Neural cell (in vitro differentiated cells): ENCODE measurements around the gene NT5DC3. TPM values are rescaled to one million over a fixed set of nuclear protein-coding genes. Genes with fewer than 3 reads are reported as not detected.

ENCODE experiments used
- H2AFZ ChIP-seq: fragments of 200-600, 300-800 bp; sonication (generic), shearing (Covaris generic); 2 replicates; pipeline ENCODE4 v1.6.0; 2014; ENCODE audit warnings: low read depth, mild to moderate bottlenecking, antibody characterized with exemption, low read length, moderate library complexity
- H3F3A ChIP-seq: fragments of 200-600 bp; shearing (Covaris generic); 2 replicates; pipeline ENCODE4 v1.6.1; 2016; ENCODE audit warnings: mild to moderate bottlenecking, moderate library complexity, mixed read lengths, antibody characterized with exemption, low read length; ENCODE audit not compliant: insufficient read depth, poor library complexity, severe bottlenecking
- H3K27ac ChIP-seq: fragments of 200-600, 300-800 bp; sonication (generic), shearing (Covaris generic); 2 replicates; pipeline ENCODE4 v1.5.1; 2014; ENCODE audit warnings: mild to moderate bottlenecking, low read length, moderate library complexity
- H3K27me3 ChIP-seq: fragments of 300-800, 200-600 bp; sonication (generic), shearing (Covaris generic); 2 replicates; pipeline ENCODE4 v1.6.0; 2014; ENCODE audit warnings: mild to moderate bottlenecking, low read depth, low read length, moderate library complexity; ENCODE audit not compliant: insufficient read depth
- H3K36me3 ChIP-seq: fragments of 300-800, 200-600 bp; sonication (generic), shearing (Covaris generic); 2 replicates; pipeline ENCODE4 v1.5.1; 2014; ENCODE audit warnings: mild to moderate bottlenecking, antibody characterized with exemption, low read length, moderate library complexity; ENCODE audit not compliant: insufficient read depth
- H3K4me2 ChIP-seq: fragments of 300-800, 200-600 bp; sonication (generic), shearing (Covaris generic); 2 replicates; pipeline ENCODE4 v1.6.0; 2014; ENCODE audit warnings: mild to moderate bottlenecking, low read length
- H3K4me3 ChIP-seq: fragments of 300-800, 200-600 bp; sonication (generic), shearing (Covaris generic); 2 replicates; pipeline ENCODE4 v1.5.1; 2014; ENCODE audit warnings: mild to moderate bottlenecking, low read length, moderate library complexity
- H3K79me2 ChIP-seq: fragments of 200-600 bp; shearing (Covaris generic); replicated peaks from 2 replicates; pipeline ENCODE4 v1.6.0; 2014; ENCODE audit warnings: mild to moderate bottlenecking, low read length, moderate library complexity; ENCODE audit not compliant: insufficient read depth
- H3K9ac ChIP-seq: fragments of 300-800, 200-600 bp; sonication (generic), shearing (Covaris generic); 2 replicates; pipeline ENCODE4 v1.6.1; 2016; ENCODE audit warnings: mild to moderate bottlenecking, low read length, mixed read lengths
- H3K9me2 ChIP-seq: fragments of 200-600 bp; shearing (Covaris generic); 2 replicates; pipeline ENCODE4 v1.6.1; 2016; ENCODE audit warnings: mild to moderate bottlenecking, low read length, mixed read lengths; ENCODE audit not compliant: insufficient read depth
- H3K9me3 ChIP-seq: fragments of 200-600, 300-800 bp; sonication (generic), shearing (Covaris generic); 2 replicates; pipeline ENCODE4 v1.6.1; 2016; ENCODE audit warnings: mild to moderate bottlenecking, mixed run types, low read length, moderate library complexity, mixed read lengths
- H4K20me1 ChIP-seq: fragments of 200-600 bp; shearing (Covaris generic); 2 replicates; pipeline ENCODE4 v1.6.1; 2016; ENCODE audit warnings: mild to moderate bottlenecking, mixed run types; ENCODE audit not compliant: insufficient read depth
- EP300 ChIP-seq: fragments of 450-650 bp; conservative IDR thresholded peaks from 2 replicates; pipeline ENCODE4 v1.6.1; 2014; ENCODE audit warnings: antibody characterized with exemption, mild to moderate bottlenecking, moderate library complexity; ENCODE audit not compliant: poor library complexity, severe bottlenecking
- EZH2 ChIP-seq: fragments of 200-600, 300-800 bp; shearing (Covaris generic), sonication (generic); IDR thresholded peaks from 2 replicates; pipeline ENCODE4 v1.6.1; 2014; ENCODE audit warnings: antibody characterized with exemption, low read length, borderline replicate concordance, mild to moderate bottlenecking; ENCODE audit not compliant: insufficient read depth, poor library complexity, severe bottlenecking
- MXI1 ChIP-seq: fragments of 450-650 bp; conservative IDR thresholded peaks from 2 replicates; pipeline ENCODE4 v1.6.1; 2014; ENCODE audit warnings: antibody characterized with exemption, mild to moderate bottlenecking; ENCODE audit not compliant: poor library complexity, severe bottlenecking
- POLR2AphosphoS5 ChIP-seq: IDR thresholded peaks from 2 replicates; pipeline ENCODE4 v1.6.1; 2012
- RAD21 ChIP-seq: fragments of 450-650 bp; conservative IDR thresholded peaks from 2 replicates; pipeline ENCODE4 v1.6.1; 2014; ENCODE audit warnings: antibody characterized with exemption, mild to moderate bottlenecking, moderate library complexity
- SMC3 ChIP-seq: fragments of 450-650 bp; conservative IDR thresholded peaks from 2 replicates; pipeline ENCODE4 v1.6.1; 2014; ENCODE audit warnings: antibody characterized with exemption, mild to moderate bottlenecking, moderate library complexity; ENCODE audit not compliant: poor library complexity
- TAF1 ChIP-seq: IDR thresholded peaks from 2 replicates; pipeline ENCODE4 v1.6.1; 2012; ENCODE audit warnings: low read depth
- polyA plus RNA-seq: library from polyadenylated mRNA; depleted of rRNA; stranded (reverse); fragments of >200 nt; gene quantifications from 2 replicates; pipeline ENCODE4 v1.2.3, GENCODE V29; 2014
- TF ChIP-seq, protein P1 (sequence below): fragments of 450-650 bp; IDR thresholded peaks from 2 replicates; pipeline ENCODE4 v1.5.1; 2014; ENCODE audit warnings: antibody characterized with exemption, mild to moderate bottlenecking, moderate library complexity; ENCODE audit not compliant: poor library complexity, severe bottlenecking
- TF ChIP-seq, protein P2 (sequence below): IDR thresholded peaks from 2 replicates; pipeline ENCODE4 v1.6.1; 2012; ENCODE audit warnings: borderline replicate concordance

The NT5DC3 gene
- polyA plus RNA-seq, 1 donor from 2014 or later = 4.0 TPM

GRCh38 chr12:103756443-103756842 lies 84.6 kb downstream of the NT5DC3 start:
- no peak overlapping the region for H2AFZ ChIP-seq
- H3F3A ChIP-seq = no peaks in the 10 kb centered on the region
- H3K4me3 ChIP-seq = no peak overlapping the region
- TF ChIP-seq TAF1 (no peak), SMC3 (no peak), RAD21 (no peak), EP300 (no peak), EZH2 (no peak), POLR2AphosphoS5 (no peak), MXI1 (no peak)
- TF ChIP-seq, protein P1, sequence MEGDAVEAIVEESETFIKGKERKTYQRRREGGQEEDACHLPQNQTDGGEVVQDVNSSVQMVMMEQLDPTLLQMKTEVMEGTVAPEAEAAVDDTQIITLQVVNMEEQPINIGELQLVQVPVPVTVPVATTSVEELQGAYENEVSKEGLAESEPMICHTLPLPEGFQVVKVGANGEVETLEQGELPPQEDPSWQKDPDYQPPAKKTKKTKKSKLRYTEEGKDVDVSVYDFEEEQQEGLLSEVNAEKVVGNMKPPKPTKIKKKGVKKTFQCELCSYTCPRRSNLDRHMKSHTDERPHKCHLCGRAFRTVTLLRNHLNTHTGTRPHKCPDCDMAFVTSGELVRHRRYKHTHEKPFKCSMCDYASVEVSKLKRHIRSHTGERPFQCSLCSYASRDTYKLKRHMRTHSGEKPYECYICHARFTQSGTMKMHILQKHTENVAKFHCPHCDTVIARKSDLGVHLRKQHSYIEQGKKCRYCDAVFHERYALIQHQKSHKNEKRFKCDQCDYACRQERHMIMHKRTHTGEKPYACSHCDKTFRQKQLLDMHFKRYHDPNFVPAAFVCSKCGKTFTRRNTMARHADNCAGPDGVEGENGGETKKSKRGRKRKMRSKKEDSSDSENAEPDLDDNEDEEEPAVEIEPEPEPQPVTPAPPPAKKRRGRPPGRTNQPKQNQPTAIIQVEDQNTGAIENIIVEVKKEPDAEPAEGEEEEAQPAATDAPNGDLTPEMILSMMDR = no peak
- TF ChIP-seq, protein P2, sequence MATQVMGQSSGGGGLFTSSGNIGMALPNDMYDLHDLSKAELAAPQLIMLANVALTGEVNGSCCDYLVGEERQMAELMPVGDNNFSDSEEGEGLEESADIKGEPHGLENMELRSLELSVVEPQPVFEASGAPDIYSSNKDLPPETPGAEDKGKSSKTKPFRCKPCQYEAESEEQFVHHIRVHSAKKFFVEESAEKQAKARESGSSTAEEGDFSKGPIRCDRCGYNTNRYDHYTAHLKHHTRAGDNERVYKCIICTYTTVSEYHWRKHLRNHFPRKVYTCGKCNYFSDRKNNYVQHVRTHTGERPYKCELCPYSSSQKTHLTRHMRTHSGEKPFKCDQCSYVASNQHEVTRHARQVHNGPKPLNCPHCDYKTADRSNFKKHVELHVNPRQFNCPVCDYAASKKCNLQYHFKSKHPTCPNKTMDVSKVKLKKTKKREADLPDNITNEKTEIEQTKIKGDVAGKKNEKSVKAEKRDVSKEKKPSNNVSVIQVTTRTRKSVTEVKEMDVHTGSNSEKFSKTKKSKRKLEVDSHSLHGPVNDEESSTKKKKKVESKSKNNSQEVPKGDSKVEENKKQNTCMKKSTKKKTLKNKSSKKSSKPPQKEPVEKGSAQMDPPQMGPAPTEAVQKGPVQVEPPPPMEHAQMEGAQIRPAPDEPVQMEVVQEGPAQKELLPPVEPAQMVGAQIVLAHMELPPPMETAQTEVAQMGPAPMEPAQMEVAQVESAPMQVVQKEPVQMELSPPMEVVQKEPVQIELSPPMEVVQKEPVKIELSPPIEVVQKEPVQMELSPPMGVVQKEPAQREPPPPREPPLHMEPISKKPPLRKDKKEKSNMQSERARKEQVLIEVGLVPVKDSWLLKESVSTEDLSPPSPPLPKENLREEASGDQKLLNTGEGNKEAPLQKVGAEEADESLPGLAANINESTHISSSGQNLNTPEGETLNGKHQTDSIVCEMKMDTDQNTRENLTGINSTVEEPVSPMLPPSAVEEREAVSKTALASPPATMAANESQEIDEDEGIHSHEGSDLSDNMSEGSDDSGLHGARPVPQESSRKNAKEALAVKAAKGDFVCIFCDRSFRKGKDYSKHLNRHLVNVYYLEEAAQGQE = no peak
- no peaks in the 10 kb centered on the region for H3K27me3 ChIP-seq
- H4K20me1 ChIP-seq = no peaks in the 10 kb centered on the region
- H3K36me3 ChIP-seq = no peaks in the 10 kb centered on the region
- H3K9me2 ChIP-seq = no peaks in the 10 kb centered on the region
- H3K27ac ChIP-seq = no peak overlapping the region
- H3K9me3 ChIP-seq = no peaks in the 10 kb centered on the region
- no peak overlapping the region for H3K4me2 ChIP-seq
- no peak overlapping the region for H3K9ac ChIP-seq
- H3K79me2 ChIP-seq = no peaks in the 10 kb centered on the region

DNA sequence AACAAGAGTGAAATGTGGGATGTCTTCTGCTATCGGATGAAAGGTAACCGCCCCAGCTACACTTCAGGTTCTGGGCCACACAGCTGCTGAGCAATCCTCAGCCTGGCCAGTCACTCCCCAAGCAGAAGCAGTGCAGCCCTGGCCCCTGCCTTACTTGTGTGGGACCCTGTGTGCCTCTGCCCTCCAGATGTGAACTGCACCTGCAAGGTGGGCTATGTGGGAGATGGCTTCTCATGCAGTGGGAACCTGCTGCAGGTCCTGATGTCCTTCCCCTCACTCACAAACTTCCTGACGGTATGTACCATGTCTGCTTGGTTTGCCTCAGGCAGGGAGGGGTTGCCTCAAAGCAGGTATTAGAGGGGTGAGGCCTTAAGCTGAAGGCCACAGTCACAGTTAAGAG lies 85.6 kb downstream of the NT5DC3 start:
- H3K27ac ChIP-seq = no peak overlapping the region
- TF ChIP-seq MXI1 (no peak), EP300 (no peak), EZH2 (no peak)
- TF ChIP-seq, protein P1 = no peak

More for the DNA sequence above, 85.6 kb downstream of the NT5DC3 start:
- Histone ChIP-seq H3F3A (no peaks in the 10 kb centered on the region), H3K9ac (no peak overlapping the region), H2AFZ (no peak overlapping the region), H3K4me2 (no peak overlapping the region), H3K27me3 (no peaks in the 10 kb centered on the region), H3K9me2 (no peaks in the 10 kb centered on the region), H3K9me3 (no peaks in the 10 kb centered on the region), H3K36me3 (no peaks in the 10 kb centered on the region), H3K4me3 (no peak overlapping the region), H3K79me2 (no peaks in the 10 kb centered on the region), H4K20me1 (no peaks in the 10 kb centered on the region)
